NCI-H187 treated with DMSO at 0.1 percent for 48 hours (cell line): ENCODE data around the gene IL1F10.

ENCODE experiments used
- DNase-seq: peaks from one replicate; lab custom pipeline; 2025; lab: John Stamatoyannopoulos, UW

Gene IL1F10, protein sequence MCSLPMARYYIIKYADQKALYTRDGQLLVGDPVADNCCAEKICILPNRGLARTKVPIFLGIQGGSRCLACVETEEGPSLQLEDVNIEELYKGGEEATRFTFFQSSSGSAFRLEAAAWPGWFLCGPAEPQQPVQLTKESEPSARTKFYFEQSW

GRCh38 chr2:113067681-113068080 lies at the start of gene IL1F10:
TSS of gene IL1F10 (plus strand) at chr2:113067970. CDS start at chr2:113072739, 4,769 bp downstream.
- no peak for DNase-seq

- no peak for DNase-seq
Observed at GRCh38 chr2:113018509-113018908, 49.3 kb upstream of the IL1F10 start.

DNA sequence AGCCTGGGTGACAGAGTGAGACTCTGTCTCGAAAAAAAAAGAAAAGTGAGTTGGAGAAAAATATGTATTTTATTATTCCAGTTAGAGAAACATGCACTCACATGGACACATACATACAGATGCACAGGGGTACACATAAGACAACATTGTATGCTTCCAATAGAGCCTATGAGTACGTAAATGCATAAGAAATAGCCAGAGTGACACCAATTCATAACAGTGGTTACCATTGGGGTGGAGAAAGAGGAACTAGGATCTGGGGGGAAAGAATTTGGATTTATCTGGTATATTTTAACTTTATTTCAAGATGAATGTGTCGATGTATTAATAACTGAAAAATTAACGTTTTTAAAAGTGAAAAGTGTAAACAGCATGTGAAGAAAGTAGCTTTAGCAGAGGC lies 46.5 kb upstream of the IL1F10 start:
- no peak for DNase-seq

DNA sequence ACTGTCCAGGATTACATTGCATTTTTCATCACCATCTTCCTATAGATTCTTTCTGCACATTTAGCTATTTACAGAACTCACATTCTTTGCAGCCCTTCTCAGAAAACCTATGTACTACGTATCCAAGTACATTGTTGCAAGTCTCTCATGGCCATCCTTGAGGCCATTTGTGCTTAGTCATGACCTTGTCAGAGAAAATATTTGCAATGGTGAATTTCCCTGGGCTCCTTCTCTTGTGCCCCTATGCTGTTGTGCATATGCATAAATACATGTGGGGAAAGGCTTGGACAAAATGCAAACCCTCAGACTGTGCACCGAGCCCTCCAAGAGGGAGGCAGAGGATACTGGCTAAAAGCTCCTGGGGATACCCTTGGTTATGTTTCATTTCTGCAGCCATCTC lies 43.0 kb upstream of the IL1F10 start:
- no peak for DNase-seq

- no peak for DNase-seq
Observed at GRCh38 chr2:113025737-113026136, 42.0 kb upstream of the IL1F10 start.

GRCh38 chr2:113027691-113028090 lies 40.1 kb upstream of the IL1F10 start:
- no peak for DNase-seq

DNA sequence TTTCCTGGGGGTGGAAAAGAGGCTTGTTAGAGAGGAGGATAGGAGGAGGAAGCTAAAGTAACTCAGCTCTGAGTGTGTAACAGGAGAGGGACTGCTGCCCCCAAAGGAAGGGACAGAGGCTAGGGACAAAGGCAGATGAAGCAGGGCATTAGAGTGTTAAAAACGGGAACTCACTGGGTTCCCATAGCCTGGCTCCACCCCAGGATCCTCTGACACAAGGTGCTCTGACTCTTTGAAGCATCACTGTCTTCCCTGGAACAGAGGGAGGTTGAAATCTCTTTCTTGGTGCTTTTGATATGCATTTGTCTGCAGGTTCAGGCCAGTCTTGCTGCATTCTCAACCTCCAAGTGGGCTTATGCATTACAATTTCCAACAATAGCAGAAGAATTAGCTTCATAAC lies 39.7 kb upstream of the IL1F10 start:
- DNase-seq, result no peak

DNA sequence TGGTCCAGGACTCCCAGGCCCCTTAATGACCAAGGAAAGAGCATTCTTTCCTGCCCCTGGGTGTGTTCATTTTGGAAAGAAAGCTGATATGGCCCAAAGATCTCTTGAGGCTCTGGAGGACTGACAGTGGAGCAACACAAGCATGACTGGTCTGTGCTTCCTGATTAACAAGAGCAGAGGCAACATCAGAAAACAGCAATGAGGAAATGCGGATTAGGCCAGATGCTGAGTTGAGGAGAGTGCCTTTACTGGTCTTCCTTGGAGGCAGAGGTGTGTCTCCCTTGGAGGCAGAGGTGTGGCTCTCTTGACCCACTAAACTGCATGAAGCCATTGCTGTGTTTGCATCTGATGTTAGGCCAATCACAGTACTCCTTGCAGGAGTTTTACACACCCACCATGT lies 35.0 kb upstream of the IL1F10 start:
- no peak for DNase-seq

DNA sequence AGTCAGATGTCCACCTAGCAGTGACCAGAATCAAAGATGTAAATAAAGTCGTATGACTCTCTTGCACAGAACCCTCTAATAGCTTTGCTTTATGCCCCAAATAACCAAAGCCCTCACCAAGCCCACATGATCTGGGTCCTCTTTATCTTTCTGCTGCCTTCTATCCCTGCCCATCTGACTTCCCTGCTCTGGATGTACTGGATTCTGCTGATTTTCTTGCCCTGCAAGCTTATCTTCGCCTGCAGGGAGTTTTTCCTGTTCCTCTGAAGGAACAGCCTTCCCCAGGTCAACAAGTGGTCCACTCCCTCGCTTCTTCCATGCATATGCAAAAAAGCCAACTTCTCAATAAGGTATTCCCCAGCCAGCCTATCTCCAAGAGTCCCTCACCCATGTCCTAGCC lies 33.8 kb upstream of the IL1F10 start:
- no peak for DNase-seq

DNA sequence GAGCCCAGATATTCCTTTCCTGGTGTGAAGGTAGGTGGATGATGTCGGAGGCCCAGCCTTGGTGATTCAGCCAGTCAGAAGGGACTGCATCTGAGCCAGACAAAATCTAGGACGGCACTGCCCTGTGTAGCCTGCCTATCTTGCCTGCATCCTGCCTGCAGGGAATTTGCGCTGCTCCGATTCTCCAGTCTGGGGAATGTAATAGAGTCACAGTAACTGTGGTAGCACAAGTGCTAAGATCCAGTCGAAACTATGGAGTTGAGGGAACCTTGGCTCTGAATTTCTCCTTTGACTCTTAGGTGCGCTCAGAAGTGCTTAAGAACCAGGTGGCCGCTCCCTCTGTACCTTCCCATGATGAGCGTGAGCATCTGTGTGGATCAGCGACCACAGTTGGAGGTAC lies 31.0 kb upstream of the IL1F10 start:
- no peak for DNase-seq

DNA sequence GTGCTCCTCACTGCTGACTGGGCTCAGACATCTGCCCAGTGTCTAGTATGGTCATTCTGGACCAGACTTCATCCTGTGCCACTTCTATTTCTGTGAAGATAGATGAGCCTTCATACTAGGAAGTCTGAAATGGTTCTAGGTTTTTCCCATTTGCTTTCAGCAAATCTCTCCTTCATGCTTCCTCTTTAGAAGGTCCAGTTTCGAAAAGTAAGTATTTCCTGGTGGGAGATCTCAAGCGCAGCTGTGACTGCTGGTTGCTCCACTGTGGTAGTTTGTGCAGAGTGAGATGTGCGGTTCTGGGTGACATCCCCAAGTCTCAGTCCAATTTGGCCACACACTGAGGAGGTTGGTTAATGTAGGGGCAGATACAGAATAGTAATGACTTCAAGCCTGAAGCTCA lies 29.5 kb upstream of the IL1F10 start:
- DNase-seq, result no peak

DNA sequence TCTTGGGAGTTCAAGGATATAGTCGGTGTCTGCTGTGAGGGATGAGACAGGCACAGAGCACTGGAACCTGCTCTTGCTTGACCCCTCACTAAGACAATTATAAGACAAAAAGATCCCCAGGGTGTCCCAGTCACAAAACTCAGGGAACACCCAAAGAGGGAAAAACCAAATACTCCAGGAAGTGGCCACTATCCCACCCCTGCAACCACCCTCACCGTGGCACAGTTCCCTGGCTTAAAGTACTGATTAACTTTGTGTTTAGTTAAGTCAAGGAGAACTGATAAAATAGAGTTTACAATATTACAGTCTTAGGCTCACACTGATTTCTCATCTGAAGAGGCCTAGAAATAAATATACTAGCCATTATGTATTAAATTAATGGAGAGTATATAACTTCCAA lies 28.6 kb upstream of the IL1F10 start:
- no peak for DNase-seq

GRCh38 chr2:113039719-113040118 lies 28.1 kb upstream of the IL1F10 start:
- DNase-seq, result no peak

DNA sequence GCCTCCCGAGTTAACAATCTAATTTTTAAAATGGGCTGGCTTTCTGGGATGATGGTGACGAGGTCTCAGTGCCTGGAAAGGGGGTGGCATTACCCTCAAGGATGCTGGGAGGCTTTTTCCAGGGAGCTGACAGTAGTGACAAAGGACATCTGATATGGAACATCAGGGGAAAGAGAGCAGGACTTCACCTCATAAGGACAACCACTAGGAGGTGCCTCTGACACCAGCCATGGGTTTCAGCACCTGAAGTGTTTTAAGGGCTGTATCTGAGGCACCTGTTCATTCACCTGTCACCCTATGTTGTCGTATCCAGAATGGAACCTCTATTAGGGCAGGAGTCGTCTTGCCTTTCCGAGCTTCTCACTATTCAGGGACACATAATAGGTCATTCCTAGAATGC lies 25.9 kb upstream of the IL1F10 start:
- DNase-seq, result no peak

DNA sequence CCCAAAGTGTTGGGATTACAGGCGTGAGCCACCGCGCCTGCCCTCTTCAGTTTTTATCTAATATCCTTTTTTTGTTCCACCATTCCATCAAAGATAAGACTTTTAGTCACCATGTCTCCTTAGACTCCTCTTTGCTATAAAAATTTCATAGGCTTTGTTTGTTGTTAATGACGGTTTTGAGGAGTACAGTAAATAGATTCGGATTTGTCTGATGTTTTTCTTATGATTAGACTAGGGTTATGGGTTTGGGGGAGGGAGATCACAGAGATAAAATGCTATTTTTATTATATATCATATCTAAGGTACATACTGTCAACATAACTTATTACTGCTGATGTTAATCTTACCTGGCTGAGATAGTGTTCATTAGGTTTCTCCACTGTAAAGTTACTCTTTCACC lies 21.3 kb upstream of the IL1F10 start:
- no peak for DNase-seq

- DNase-seq, result no peak
Observed at GRCh38 chr2:113050921-113051895, 16.6 kb upstream of the IL1F10 start.

- no peak for DNase-seq
Observed at GRCh38 chr2:113052396-113052917, 15.3 kb upstream of the IL1F10 start, which contains the start of gene IL36B. TSS of gene IL36B (minus strand) at chr2:113052867.

DNA sequence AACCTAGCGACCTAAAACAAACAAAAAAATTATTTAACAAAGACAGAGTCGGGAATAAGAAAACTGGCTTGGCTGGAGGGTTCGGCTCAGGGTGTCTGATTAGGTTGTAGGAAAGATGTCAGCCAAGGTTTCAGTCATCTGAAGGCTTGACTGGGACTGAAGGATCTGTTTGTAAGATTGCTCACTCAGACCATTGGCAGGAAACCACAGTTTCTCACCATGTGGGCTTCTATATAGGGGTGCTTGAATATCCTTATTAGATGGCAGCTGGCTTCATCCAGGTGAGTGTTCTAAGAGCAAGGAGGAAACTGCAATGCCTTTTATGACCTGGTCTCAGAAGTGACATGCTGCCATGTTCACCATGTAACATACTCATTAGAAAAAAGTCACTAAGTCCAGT lies 14.1 kb upstream of the IL1F10 start:
- no peak for DNase-seq

GRCh38 chr2:113054066-113054465 lies 13.7 kb upstream of the IL1F10 start:
- no peak for DNase-seq

DNA sequence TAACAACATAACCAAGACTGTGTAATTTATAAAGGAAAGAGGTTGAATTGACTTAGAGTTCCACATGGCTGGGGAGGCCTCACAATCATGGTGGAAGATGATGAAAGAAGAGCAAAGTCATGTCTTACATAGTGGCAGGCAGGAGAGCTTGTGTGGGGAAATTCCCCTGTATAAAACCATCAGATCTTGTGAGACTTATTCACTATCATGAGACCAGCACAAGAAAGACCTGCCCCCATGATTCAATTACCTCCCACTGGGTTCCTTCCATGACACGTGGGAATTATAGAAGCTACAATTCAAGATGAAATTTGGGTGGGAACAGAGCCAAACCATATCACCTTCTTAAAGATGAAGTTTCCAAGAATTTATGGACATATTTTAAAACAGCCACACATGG lies 11.2 kb upstream of the IL1F10 start:
- no peak for DNase-seq

DNA sequence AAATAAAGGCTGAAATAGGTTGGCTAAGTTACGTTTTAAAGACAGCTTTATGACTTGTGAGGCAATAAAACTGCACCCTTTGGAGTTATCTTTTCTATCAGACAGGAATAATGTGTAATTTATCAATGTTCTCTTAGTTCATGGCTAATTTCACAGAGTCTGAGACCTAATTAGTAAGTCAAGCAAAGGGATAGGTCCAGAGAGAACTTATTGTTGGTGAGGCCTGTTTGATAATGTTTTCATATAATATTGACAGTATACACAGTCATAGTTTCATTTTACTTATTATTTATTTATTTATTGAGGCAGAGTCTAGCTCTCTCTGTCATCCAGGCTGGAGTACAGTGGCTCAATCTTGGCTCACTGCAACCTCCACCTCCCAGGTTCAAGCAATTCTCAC lies 10.7 kb upstream of the IL1F10 start:
- no peak for DNase-seq

DNA sequence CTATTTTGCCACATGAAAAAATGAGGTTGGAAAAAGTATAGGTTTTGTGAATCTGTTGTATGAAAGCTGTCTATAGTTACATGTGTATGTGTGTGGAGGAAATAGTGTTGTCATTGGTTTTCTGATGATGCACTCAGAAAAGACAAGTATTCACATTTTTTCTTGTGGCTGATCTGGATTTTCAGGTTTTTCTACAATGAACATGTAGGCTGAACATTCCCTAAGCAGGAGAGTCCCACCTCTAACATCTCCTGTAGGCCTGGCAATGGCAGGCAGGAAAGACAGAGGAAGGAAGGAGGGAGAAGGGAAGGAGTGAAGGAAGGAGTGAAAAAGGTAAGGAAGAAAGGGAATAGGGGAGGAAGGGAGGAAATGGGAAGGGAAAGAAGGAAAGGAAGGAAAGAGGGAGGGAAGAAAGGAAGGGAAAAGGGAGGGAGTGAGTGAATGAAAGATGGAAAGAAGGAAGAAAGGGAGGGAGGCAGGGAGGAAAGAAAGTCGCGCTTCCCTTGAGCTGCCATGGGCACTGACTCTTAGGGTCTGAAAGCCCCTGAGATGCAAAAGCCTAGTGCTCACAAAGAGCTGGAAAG lies 9.3 kb upstream of the IL1F10 start:
- no peak for DNase-seq
